Stimulated activated CD8-positive, alpha-beta memory T cell treated with anti-CD3 and anti-CD28 coated beads, Interleukin-2, amount 100 ng/mL, for 48 hours (primary cell): ENCODE measurements around the gene IQCN.
"Not testable (repeated sequence)": the region's sequence is repeated elsewhere in the genome, so short reads cannot be mapped to it uniquely, and the experiment has no call there.

ENCODE experiments used
- DNase-seq, 2 donors: peaks; one replicate each; pipeline ENCODE4 v3.0.0-alpha.2; 2020; ENCODE audit warnings: low read depth in 2 of 2

IQCN gene

GRCh38 chr19:18209912-18210311 is 64.3 kb downstream of the IQCN start:
- not testable (repeated sequence) for DNase-seq

DNA sequence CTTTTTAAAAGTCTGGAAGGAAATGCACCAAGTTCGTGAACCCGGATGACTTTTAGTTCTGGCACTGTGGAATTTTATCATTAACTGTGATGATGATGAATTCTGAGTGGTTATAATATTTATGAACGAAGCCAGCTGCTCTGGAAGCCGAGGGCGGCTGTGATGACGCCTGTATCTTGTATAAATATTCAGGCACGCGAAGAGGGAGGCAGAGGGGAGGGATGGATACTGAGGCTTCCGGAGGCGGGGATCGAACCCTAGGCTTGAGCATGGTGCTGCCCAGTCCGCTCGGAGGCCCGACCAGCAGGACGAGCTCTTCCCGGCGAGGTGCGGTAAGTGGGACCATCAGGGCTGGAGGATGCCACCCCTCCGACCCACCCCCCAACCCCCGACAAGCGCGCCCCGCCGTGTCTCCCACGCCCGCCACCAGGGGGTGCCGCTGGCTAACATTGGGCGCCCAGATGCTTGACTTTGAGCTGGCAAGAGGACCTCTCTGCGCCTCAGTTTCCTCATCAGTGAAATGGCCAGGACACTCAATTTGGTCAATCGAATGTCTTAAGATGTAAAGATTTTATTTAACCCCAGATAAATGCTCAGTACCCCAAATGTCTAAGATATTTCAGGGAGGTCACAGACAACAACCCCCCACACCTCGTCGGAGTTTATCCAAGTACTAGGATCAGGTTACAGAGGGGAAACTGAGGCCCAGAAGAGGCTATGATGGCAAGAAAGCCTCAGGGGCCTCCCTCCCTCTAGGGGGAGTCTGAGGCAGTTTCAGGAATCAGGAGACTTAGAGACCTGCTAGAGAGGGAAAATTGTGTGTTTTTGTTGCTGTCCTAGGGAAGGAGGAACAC is 65.9 kb downstream of the IQCN start:
- no peak for DNase-seq
